ENCODE results near the gene NTNG2. TPM values are rescaled to one million over a fixed set of nuclear protein-coding genes. Genes with fewer than 3 reads are reported as not detected.

Gene NTNG2
- total RNA-seq, 3 donors from 2014 or later, result under 0.01 to 1.9 (median 0.29) TPM

DNA sequence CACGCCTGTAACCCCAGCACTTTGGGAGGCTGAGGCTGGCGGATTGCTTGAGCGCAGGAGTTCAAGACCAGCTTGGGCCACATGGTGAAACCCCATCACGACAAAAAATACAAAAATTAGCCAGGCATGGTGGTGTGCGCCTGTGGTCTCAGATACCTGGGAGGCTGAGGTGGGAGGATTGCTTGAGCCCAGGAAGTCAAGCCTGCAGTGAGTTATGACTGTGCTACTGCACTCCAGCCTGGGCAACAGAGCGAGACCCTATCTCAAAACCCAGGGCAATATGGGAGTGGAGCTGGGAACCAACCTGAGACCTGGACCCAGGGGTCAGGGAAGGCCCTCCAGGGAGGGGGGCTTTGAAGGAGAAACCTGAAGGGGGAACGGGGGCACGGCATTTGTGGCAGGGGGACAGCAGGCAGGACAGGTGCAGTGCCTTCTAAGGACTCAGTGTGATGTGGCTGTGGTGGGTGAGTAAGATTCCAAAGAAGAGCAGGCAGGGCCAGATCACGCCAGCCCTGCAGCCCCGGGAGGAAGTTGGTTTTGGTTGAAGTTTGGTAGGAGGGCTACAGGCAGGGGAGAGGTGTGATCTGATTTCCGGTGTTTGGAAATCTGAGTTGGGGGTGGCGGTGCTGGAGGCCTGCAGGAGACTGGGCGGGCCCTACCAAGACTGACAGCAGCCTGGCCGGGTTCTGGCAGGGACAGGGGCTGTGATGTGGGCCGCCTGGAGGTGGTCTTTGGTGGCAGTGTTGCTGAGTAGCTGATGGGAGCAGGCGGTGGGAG, 46.2 kb downstream of the NTNG2 start:
- TF ChIP-seq POLR2A (IDR thresholded peaks at IDR 0.05) (no peak), POLR2AphosphoS5 (IDR thresholded peaks at IDR 0.05) (no peak)
- TF ChIP-seq, protein P1, sequence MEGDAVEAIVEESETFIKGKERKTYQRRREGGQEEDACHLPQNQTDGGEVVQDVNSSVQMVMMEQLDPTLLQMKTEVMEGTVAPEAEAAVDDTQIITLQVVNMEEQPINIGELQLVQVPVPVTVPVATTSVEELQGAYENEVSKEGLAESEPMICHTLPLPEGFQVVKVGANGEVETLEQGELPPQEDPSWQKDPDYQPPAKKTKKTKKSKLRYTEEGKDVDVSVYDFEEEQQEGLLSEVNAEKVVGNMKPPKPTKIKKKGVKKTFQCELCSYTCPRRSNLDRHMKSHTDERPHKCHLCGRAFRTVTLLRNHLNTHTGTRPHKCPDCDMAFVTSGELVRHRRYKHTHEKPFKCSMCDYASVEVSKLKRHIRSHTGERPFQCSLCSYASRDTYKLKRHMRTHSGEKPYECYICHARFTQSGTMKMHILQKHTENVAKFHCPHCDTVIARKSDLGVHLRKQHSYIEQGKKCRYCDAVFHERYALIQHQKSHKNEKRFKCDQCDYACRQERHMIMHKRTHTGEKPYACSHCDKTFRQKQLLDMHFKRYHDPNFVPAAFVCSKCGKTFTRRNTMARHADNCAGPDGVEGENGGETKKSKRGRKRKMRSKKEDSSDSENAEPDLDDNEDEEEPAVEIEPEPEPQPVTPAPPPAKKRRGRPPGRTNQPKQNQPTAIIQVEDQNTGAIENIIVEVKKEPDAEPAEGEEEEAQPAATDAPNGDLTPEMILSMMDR (IDR thresholded peaks at IDR 0.05), result no peak
- no peak overlapping the region for H3K27ac ChIP-seq
- H3K27me3 ChIP-seq, result peaks cover 0 to 14% of the 10 kb centered on the region in 2 donors
- no peaks in the 10 kb centered on the region for H3K36me3 ChIP-seq
- no peaks in the 10 kb centered on the region for H3K9me3 ChIP-seq
- intact Hi-C loops (cut with DNase I; ENCODE audit: low total_unique reads), result no loop called here
- H3K4me1 ChIP-seq, result no peaks in the 10 kb centered on the region
- no peak overlapping the region for H3K4me3 ChIP-seq
- no peak for DNase-seq (ENCODE audit: low spot score in 2 of 2)

DNA sequence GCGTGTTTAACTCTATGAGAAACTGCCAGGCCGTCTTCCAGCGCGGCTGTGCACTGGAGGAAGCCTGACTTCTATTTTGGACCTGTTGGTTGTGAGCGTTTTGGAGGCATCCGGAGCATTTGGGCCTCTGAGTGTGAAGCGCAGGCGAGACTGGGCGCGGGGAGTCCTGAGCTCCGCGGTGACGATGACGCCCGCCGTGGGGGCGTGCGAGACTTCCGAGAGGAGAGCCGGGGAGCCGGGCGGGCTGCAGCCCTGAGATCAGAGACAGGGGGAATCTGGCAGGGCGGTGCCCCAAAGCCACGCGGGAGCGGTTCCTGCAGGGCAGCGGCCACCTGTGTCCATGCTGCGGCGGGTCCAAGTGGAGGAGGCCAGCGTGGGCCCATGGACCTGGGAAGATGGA, 47.4 kb downstream of the NTNG2 start:
- intact Hi-C loops (cut with DNase I; ENCODE audit: low total_unique reads), result no loop called here

DNA sequence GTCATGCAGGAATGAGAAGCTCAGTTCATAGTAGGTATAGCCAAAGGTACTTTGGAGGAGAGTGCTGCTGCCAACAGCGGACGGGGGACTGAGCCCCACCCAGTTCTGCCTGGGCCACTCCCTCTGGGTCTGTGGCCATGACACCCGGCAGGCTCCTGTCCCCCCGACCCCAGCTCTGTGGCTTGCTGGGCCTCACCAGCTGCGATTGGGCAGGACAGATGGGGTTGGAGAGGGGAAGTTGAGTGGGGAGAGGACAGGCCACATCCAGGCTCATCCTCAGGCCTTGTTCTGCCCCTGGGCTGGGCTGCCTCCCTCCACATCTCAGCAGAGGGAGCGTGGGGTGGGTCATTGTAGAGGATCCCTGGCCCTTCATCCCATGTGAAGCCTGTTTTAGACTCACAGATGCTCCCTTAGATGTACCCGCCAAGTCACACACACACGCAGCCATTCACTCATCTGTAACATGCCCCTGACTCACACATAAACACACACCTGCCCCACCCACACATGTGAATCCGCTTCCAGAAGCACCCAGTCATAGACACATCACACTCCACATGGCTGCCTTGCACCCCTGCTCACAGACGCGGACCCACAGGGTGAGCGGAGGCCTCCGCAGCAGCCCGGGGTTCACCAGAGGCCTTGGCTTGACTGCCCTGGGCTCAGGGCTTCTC, 48.8 kb downstream of the NTNG2 start:
- Histone ChIP-seq H3K36me3 (no peaks in the 10 kb centered on the region), H3K4me3 (no peak overlapping the region), H3K27ac (no peak overlapping the region), H3K9me3 (no peaks in the 10 kb centered on the region), H3K4me1 (no peaks in the 10 kb centered on the region), H3K27me3 (peaks cover 0 to 4% of the 10 kb centered on the region in 2 donors)
- DNase-seq (ENCODE audit: low spot score in 2 of 2), result no peak
- intact Hi-C loops (cut with DNase I; ENCODE audit: low total_unique reads), result no loop called here
- no peak for TF ChIP-seq POLR2AphosphoS5 (IDR thresholded peaks at IDR 0.05)
- TF ChIP-seq POLR2A (IDR thresholded peaks at IDR 0.05), result no peak
- TF ChIP-seq, protein P1 (IDR thresholded peaks at IDR 0.05), result no peak

More for the DNA sequence above, 47.4 kb downstream of the NTNG2 start:
- Histone ChIP-seq H3K36me3 (no peaks in the 10 kb centered on the region), H3K27me3 (peaks cover 0 to 4% of the 10 kb centered on the region in 2 donors), H3K4me3 (no peak overlapping the region), H3K9me3 (no peaks in the 10 kb centered on the region), H3K4me1 (no peaks in the 10 kb centered on the region), H3K27ac (no peak overlapping the region)
- TF ChIP-seq POLR2A (IDR thresholded peaks at IDR 0.05) (no peak), POLR2AphosphoS5 (IDR thresholded peaks at IDR 0.05) (no peak)
- TF ChIP-seq, protein P1 (IDR thresholded peaks at IDR 0.05), result no peak
- no peak for DNase-seq (ENCODE audit: low spot score in 2 of 2)

DNA sequence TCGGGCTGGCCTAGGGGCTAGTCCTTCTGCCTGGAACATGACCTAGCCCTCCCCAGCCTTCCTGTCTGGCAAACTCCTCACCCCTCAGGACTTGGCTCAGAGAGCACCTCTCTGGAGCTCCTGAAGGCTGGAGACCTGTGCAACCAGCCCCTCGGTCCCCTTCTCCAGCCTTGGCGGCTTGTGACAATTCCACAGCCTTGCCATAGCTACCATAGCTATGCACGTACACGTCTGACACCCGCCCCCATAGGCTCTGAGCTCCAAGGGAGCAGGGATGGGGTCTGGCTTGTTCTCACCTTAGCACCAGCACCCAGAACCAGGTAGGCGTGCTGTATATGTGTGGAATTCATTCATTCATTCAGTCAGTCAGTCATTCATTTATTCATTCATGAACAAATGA, 49.7 kb downstream of the NTNG2 start:
- H3K4me3 ChIP-seq, result no peak overlapping the region
- H3K36me3 ChIP-seq, result no peaks in the 10 kb centered on the region
- intact Hi-C loops (cut with DNase I; ENCODE audit: low total_unique reads), result no loop called here
- H3K27me3 ChIP-seq, result peaks cover 0 to 4% of the 10 kb centered on the region in 2 donors
- no peak overlapping the region for H3K27ac ChIP-seq
- H3K4me1 ChIP-seq, result no peaks in the 10 kb centered on the region
- no peak for DNase-seq (ENCODE audit: low spot score in 2 of 2)
- TF ChIP-seq POLR2AphosphoS5 (IDR thresholded peaks at IDR 0.05), result no peak
- TF ChIP-seq, protein P1 (IDR thresholded peaks at IDR 0.05), result no peak
- TF ChIP-seq POLR2A (IDR thresholded peaks at IDR 0.05), result no peak
- H3K9me3 ChIP-seq, result no peaks in the 10 kb centered on the region

DNA sequence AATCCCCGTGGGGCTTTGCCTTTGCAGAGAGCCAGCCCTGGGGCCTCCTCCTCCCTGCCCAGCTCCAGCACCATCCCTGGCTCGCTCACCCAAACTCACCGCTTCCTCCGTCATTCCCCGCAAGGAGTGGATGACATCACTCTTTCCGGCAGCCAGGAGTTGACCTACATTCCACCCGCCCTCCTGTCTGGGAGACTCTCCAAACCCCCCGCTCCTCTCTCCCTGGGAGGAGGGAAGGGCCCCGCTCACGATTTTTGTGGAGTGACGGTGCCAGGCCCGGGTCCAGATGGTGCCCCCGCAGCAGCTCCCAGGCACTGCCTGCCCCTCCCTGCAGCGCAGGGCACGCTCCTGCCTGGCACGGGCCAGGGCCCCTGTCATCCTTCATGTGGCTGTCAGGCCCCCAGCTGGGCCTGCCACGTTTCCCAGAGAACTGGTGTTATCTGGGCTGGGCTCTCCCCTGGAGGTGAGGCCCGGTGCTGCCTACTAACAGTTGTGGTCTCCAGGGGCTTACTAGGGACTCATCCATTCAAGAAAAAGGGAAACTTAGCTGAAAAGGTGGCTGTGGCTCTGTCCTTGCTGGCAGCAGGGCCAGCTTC, 52.3 kb downstream of the NTNG2 start:
- intact Hi-C loops (cut with DNase I; ENCODE audit: low total_unique reads), result no loop called here
- Histone ChIP-seq H3K4me3 (no peak overlapping the region), H3K9me3 (no peaks in the 10 kb centered on the region), H3K27ac (peak overlapping the region in 1 of 2 donors; percentile 3), H3K36me3 (no peaks in the 10 kb centered on the region), H3K4me1 (no peaks in the 10 kb centered on the region), H3K27me3 (no peaks in the 10 kb centered on the region)
- peak in 1 of 2 donors; percentile 82 for DNase-seq (ENCODE audit: low spot score in 2 of 2)
- TF ChIP-seq, protein P1 (IDR thresholded peaks at IDR 0.05), result no peak
- TF ChIP-seq POLR2AphosphoS5 (IDR thresholded peaks at IDR 0.05) (no peak), POLR2A (IDR thresholded peaks at IDR 0.05) (no peak)
